Hepatocyte (in vitro differentiated cells): Measurements from ENCODE around the gene UBTF.

Experiments used
- EZH2 ChIP-seq: fragments of 200-600 bp; sonication (generic); IDR thresholded peaks from 2 replicates; pipeline ENCODE4 v1.6.1; 2016; ENCODE audit warnings: antibody characterized with exemption, mild to moderate bottlenecking, borderline replicate concordance
- EZH2phosphoT487 ChIP-seq: fragments of 200-600 bp; sonication (generic); IDR thresholded peaks from one replicate; pipeline ENCODE4 v1.6.1; 2018; ENCODE audit warnings: antibody characterized with exemption, mild to moderate bottlenecking, low read depth, moderate library complexity; ENCODE audit not compliant: unreplicated experiment, severe bottlenecking
- TF ChIP-seq, protein P1 (sequence below): fragments of 200-600 bp; sonication (generic); IDR thresholded peaks from 2 replicates; pipeline ENCODE4 v1.5.1; 2016; ENCODE audit warnings: antibody characterized with exemption, mild to moderate bottlenecking; ENCODE audit not compliant: poor library complexity

- TF ChIP-seq, protein P1, sequence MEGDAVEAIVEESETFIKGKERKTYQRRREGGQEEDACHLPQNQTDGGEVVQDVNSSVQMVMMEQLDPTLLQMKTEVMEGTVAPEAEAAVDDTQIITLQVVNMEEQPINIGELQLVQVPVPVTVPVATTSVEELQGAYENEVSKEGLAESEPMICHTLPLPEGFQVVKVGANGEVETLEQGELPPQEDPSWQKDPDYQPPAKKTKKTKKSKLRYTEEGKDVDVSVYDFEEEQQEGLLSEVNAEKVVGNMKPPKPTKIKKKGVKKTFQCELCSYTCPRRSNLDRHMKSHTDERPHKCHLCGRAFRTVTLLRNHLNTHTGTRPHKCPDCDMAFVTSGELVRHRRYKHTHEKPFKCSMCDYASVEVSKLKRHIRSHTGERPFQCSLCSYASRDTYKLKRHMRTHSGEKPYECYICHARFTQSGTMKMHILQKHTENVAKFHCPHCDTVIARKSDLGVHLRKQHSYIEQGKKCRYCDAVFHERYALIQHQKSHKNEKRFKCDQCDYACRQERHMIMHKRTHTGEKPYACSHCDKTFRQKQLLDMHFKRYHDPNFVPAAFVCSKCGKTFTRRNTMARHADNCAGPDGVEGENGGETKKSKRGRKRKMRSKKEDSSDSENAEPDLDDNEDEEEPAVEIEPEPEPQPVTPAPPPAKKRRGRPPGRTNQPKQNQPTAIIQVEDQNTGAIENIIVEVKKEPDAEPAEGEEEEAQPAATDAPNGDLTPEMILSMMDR: no peak
- TF ChIP-seq EZH2 (no peak), EZH2phosphoT487 (no peak)
Observed at GRCh38 chr17:44177640-44178039, 41.8 kb downstream of the UBTF start.
